ENCODE measurements around the gene SMC3.

DNA sequence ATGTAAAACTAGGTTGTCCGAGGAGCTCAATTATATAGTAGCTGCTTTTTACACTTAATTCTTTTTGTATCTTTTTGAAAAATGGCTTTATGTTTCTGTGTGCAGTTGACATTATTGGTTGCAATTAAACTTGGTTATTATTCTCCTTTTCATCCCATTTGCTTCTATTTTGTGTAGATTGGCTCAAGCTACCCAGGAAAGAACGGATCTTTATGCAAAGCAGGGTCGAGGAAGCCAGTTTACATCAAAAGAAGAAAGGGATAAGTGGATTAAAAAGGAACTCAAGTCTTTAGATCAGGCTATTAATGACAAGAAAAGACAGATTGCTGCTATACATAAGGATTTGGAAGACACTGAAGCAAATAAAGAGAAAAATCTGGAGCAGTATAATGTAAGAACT lies 16.5 kb downstream of the SMC3 start:
- TF ChIP-seq, protein P1, sequence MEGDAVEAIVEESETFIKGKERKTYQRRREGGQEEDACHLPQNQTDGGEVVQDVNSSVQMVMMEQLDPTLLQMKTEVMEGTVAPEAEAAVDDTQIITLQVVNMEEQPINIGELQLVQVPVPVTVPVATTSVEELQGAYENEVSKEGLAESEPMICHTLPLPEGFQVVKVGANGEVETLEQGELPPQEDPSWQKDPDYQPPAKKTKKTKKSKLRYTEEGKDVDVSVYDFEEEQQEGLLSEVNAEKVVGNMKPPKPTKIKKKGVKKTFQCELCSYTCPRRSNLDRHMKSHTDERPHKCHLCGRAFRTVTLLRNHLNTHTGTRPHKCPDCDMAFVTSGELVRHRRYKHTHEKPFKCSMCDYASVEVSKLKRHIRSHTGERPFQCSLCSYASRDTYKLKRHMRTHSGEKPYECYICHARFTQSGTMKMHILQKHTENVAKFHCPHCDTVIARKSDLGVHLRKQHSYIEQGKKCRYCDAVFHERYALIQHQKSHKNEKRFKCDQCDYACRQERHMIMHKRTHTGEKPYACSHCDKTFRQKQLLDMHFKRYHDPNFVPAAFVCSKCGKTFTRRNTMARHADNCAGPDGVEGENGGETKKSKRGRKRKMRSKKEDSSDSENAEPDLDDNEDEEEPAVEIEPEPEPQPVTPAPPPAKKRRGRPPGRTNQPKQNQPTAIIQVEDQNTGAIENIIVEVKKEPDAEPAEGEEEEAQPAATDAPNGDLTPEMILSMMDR (IDR thresholded peaks at IDR 0.05), result no peak
- TF ChIP-seq POLR2A (IDR thresholded peaks at IDR 0.05), result no peak
